HepG2 (cell line): ENCODE results near the gene TK2. TPM values are rescaled to one million over a fixed set of nuclear protein-coding genes. Genes with fewer than 3 reads are reported as not detected.

Experiments used
- RBM39 ChIP-seq: fragments of 200-400 bp; formaldehyde crosslinking; IDR thresholded peaks from one replicate; pipeline ENCODE4 v1.6.1; 2018; ENCODE audit warnings: antibody characterized with exemption, mild to moderate bottlenecking, low read depth, low read length; ENCODE audit not compliant: poor library complexity, severe bottlenecking
- ZNF367 ChIP-seq: sonication (generic); formaldehyde crosslinking; IDR thresholded peaks from 2 replicates; pipeline ENCODE4 v1.4.0; 2020; ENCODE audit warnings: missing genetic modification reagents, borderline replicate concordance
- ZNF850 ChIP-seq: sonication (generic); formaldehyde crosslinking; conservative IDR thresholded peaks from 2 replicates; pipeline ENCODE4 v1.9.0; 2021; ENCODE audit warnings: mild to moderate bottlenecking, missing genetic modification reagents
- polyA plus RNA-seq, 8 experiments: library from polyadenylated mRNA; depleted of rRNA in 3 of 8; stranded (reverse) in 7 of 8; unstranded in 1 of 8; fragments of >200 nt; fragmentation: Illumina TruSeq in 4 of 8; extraction: Trizol in 4 of 8; gene quantifications; 2 replicates each; pipeline versions ENCODE4 v1.2.1 to v1.2.3, GENCODE V29; 2011 to 2016; ENCODE audit warnings: low read depth in 4 of 8, missing spikeins in 1 of 8, mixed read lengths in 1 of 8; ENCODE audit not compliant: insufficient read depth in 1 of 8
- total RNA-seq, 5 experiments: library from RNA; depleted of rRNA; stranded (reverse); fragments of >200 nt; fragmentation: Illumina TruSeq; extraction: Trizol; gene quantifications; 2 replicates each; pipeline ENCODE4 v1.2.3, GENCODE V29; 2016; ENCODE audit warnings: low read depth in 1 of 5
- TF ChIP-seq, protein P1 (sequence below): sonication (generic); formaldehyde crosslinking; IDR thresholded peaks from 2 replicates; pipeline ENCODE4 v1.5.1; 2020; ENCODE audit warnings: missing genetic modification reagents, mild to moderate bottlenecking, borderline replicate concordance
- TF ChIP-seq, protein P2 (sequence below): IDR thresholded peaks from 2 replicates; pipeline ENCODE4 v1.6.1; 2016; ENCODE audit warnings: mild to moderate bottlenecking
- TF ChIP-seq, protein P3 (sequence below): sonication (generic); formaldehyde crosslinking; IDR thresholded peaks from 2 replicates; pipeline ENCODE4 v1.5.0; 2020; ENCODE audit warnings: missing genetic modification reagents, mild to moderate bottlenecking, borderline replicate concordance
- TF ChIP-seq, protein P4 (sequence below): sonication (generic); formaldehyde crosslinking; IDR thresholded peaks from 2 replicates; pipeline ENCODE4 v1.4.0; 2020; ENCODE audit warnings: missing genetic modification reagents
- TF ChIP-seq, protein P5 (sequence below): sonication (generic); formaldehyde crosslinking; IDR thresholded peaks from 2 replicates; pipeline ENCODE4 v1.4.0; 2020; ENCODE audit warnings: missing genetic modification reagents, borderline replicate concordance

Gene TK2
- total and polyA plus RNA-seq, 2 of the 13 experiments (the other 11 are each of a cell fraction or from before 2014, with no cell fraction given) = 18.7 to 21.0 TPM

DNA sequence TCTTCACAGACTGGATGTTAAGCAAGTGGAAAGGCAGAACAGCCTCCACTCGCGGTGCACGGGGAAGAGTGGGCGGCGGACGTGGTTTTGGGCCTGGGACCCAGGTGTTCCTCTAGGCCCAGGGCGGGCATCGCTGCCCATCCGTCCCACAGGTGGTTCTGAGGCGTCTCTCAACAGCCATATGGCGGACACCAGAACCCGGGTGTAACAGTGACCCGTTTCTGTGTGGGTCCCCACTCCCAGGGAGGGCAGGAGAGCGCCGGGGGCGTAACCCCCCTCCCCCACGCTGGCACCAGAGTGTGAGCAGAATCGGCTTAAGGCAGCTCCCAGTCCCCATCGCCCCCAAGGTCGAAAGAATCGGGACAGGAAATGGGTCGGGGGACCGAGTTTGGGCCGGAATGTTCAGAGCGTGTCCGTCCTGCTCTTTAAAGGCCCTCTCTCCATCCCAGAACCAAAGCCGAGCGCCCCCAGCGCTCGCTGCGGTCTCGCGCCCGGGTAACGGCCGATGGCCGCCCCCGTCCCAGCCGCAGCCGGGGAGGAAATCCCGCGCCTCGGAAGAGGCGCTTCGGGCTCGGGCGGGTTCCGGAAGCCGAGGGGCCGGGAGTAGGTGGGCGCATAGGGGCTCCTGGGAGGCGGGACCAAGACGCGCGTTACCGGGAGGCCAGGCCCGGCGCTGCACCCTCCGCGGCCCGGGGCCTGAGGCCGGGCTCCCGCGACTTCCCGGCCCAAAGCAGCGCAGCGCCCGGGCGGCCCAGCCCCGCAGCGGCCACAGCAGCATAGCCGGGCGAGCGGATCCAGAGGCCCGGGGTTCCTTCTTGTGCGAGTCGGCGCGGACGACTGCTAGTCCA, at the start of gene TK2 (continued):
- TF ChIP-seq, protein P1, sequence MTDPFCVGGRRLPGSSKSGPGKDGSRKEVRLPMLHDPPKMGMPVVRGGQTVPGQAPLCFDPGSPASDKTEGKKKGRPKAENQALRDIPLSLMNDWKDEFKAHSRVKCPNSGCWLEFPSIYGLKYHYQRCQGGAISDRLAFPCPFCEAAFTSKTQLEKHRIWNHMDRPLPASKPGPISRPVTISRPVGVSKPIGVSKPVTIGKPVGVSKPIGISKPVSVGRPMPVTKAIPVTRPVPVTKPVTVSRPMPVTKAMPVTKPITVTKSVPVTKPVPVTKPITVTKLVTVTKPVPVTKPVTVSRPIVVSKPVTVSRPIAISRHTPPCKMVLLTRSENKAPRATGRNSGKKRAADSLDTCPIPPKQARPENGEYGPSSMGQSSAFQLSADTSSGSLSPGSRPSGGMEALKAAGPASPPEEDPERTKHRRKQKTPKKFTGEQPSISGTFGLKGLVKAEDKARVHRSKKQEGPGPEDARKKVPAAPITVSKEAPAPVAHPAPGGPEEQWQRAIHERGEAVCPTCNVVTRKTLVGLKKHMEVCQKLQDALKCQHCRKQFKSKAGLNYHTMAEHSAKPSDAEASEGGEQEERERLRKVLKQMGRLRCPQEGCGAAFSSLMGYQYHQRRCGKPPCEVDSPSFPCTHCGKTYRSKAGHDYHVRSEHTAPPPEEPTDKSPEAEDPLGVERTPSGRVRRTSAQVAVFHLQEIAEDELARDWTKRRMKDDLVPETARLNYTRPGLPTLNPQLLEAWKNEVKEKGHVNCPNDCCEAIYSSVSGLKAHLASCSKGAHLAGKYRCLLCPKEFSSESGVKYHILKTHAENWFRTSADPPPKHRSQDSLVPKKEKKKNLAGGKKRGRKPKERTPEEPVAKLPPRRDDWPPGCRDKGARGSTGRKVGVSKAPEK (CRISPR knock-in tag) = peak; percentile 69; the same call in 1 of the 2 replicates
- no peak; the same call in 1 of the 2 replicates for TF ChIP-seq ZNF367
- TF ChIP-seq RBM39 = peak; percentile 82
- TF ChIP-seq, protein P2, sequence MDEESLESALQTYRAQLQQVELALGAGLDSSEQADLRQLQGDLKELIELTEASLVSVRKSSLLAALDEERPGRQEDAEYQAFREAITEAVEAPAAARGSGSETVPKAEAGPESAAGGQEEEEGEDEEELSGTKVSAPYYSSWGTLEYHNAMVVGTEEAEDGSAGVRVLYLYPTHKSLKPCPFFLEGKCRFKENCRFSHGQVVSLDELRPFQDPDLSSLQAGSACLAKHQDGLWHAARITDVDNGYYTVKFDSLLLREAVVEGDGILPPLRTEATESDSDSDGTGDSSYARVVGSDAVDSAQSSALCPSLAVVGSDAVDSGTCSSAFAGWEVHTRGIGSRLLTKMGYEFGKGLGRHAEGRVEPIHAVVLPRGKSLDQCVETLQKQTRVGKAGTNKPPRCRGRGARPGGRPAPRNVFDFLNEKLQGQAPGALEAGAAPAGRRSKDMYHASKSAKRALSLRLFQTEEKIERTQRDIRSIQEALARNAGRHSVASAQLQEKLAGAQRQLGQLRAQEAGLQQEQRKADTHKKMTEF (CRISPR knock-in tag) = peak; percentile 84; the same call in 1 of the 2 replicates
- TF ChIP-seq, protein P3, sequence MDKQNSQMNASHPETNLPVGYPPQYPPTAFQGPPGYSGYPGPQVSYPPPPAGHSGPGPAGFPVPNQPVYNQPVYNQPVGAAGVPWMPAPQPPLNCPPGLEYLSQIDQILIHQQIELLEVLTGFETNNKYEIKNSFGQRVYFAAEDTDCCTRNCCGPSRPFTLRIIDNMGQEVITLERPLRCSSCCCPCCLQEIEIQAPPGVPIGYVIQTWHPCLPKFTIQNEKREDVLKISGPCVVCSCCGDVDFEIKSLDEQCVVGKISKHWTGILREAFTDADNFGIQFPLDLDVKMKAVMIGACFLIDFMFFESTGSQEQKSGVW (CRISPR knock-in tag) = no peak
- peak; percentile 64 for TF ChIP-seq ZNF850
- TF ChIP-seq, protein P4, sequence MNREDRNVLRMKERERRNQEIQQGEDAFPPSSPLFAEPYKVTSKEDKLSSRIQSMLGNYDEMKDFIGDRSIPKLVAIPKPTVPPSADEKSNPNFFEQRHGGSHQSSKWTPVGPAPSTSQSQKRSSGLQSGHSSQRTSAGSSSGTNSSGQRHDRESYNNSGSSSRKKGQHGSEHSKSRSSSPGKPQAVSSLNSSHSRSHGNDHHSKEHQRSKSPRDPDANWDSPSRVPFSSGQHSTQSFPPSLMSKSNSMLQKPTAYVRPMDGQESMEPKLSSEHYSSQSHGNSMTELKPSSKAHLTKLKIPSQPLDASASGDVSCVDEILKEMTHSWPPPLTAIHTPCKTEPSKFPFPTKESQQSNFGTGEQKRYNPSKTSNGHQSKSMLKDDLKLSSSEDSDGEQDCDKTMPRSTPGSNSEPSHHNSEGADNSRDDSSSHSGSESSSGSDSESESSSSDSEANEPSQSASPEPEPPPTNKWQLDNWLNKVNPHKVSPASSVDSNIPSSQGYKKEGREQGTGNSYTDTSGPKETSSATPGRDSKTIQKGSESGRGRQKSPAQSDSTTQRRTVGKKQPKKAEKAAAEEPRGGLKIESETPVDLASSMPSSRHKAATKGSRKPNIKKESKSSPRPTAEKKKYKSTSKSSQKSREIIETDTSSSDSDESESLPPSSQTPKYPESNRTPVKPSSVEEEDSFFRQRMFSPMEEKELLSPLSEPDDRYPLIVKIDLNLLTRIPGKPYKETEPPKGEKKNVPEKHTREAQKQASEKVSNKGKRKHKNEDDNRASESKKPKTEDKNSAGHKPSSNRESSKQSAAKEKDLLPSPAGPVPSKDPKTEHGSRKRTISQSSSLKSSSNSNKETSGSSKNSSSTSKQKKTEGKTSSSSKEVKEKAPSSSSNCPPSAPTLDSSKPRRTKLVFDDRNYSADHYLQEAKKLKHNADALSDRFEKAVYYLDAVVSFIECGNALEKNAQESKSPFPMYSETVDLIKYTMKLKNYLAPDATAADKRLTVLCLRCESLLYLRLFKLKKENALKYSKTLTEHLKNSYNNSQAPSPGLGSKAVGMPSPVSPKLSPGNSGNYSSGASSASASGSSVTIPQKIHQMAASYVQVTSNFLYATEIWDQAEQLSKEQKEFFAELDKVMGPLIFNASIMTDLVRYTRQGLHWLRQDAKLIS (CRISPR knock-in tag) = no peak; the same call in 1 of the 2 replicates
- TF ChIP-seq, protein P5, sequence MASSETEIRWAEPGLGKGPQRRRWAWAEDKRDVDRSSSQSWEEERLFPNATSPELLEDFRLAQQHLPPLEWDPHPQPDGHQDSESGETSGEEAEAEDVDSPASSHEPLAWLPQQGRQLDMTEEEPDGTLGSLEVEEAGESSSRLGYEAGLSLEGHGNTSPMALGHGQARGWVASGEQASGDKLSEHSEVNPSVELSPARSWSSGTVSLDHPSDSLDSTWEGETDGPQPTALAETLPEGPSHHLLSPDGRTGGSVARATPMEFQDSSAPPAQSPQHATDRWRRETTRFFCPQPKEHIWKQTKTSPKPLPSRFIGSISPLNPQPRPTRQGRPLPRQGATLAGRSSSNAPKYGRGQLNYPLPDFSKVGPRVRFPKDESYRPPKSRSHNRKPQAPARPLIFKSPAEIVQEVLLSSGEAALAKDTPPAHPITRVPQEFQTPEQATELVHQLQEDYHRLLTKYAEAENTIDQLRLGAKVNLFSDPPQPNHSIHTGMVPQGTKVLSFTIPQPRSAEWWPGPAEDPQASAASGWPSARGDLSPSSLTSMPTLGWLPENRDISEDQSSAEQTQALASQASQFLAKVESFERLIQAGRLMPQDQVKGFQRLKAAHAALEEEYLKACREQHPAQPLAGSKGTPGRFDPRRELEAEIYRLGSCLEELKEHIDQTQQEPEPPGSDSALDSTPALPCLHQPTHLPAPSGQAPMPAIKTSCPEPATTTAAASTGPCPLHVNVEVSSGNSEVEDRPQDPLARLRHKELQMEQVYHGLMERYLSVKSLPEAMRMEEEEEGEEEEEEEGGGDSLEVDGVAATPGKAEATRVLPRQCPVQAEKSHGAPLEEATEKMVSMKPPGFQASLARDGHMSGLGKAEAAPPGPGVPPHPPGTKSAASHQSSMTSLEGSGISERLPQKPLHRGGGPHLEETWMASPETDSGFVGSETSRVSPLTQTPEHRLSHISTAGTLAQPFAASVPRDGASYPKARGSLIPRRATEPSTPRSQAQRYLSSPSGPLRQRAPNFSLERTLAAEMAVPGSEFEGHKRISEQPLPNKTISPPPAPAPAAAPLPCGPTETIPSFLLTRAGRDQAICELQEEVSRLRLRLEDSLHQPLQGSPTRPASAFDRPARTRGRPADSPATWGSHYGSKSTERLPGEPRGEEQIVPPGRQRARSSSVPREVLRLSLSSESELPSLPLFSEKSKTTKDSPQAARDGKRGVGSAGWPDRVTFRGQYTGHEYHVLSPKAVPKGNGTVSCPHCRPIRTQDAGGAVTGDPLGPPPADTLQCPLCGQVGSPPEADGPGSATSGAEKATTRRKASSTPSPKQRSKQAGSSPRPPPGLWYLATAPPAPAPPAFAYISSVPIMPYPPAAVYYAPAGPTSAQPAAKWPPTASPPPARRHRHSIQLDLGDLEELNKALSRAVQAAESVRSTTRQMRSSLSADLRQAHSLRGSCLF (CRISPR knock-in tag) = no peak
